Endothelial cell of umbilical vein (primary cell): ENCODE data around the gene GRB2.
"Not testable (repeated sequence)": the region's sequence is repeated elsewhere in the genome, so short reads cannot be mapped to it uniquely, and the experiment has no call there.

ENCODE experiments used
- EZH2 ChIP-seq: IDR thresholded peaks from 2 replicates; pipeline ENCODE4 v1.6.1; 2012; ENCODE audit warnings: borderline replicate concordance, low read depth, mild to moderate bottlenecking, moderate library complexity, low read length, inconsistent platforms; ENCODE audit not compliant: severe bottlenecking
- GATA2 ChIP-seq: IDR thresholded peaks from 2 replicates; pipeline ENCODE4 v1.7.0; 2011; ENCODE audit warnings: low read depth, mild to moderate bottlenecking, moderate library complexity, mixed read lengths, low read length; ENCODE audit not compliant: insufficient read length, insufficient read depth
- MAX ChIP-seq: IDR thresholded peaks from 2 replicates; pipeline ENCODE4 v1.6.1; 2011; ENCODE audit not compliant: insufficient read depth, insufficient read length
- MYC ChIP-seq: IDR thresholded peaks from one replicate; pipeline ENCODE4 v1.6.1; 2011; ENCODE audit warnings: mild to moderate bottlenecking, low read depth, low read length
- POLR2A ChIP-seq: IDR thresholded peaks from 2 replicates; pipeline ENCODE4 v1.6.1; 2012; ENCODE audit warnings: low read depth, mild to moderate bottlenecking, control low read depth, low read length
- POLR2AphosphoS5 ChIP-seq: IDR thresholded peaks from 2 replicates; pipeline ENCODE4 v1.6.1; 2012; ENCODE audit warnings: low read depth, mild to moderate bottlenecking, control low read depth, low read length, moderate library complexity; ENCODE audit not compliant: insufficient read depth
- TF ChIP-seq, protein P1 (sequence below), 2 donors: IDR thresholded peaks; 1 replicate in 1 of 2; 2 replicates in 1 of 2; pipeline ENCODE4 v1.5.1; 2011; ENCODE audit warnings: low read length in 2 of 2, mild to moderate bottlenecking in 2 of 2, moderate library complexity in 2 of 2, control low read depth in 1 of 2, inconsistent platforms in 1 of 2, low read depth in 1 of 2; ENCODE audit not compliant: insufficient read depth in 1 of 2; ENCODE audit errors: extremely low read depth in 1 of 2

GRCh38 chr17:75346368-75346767, 59.1 kb downstream of the GRB2 start:
- TF ChIP-seq, protein P1, sequence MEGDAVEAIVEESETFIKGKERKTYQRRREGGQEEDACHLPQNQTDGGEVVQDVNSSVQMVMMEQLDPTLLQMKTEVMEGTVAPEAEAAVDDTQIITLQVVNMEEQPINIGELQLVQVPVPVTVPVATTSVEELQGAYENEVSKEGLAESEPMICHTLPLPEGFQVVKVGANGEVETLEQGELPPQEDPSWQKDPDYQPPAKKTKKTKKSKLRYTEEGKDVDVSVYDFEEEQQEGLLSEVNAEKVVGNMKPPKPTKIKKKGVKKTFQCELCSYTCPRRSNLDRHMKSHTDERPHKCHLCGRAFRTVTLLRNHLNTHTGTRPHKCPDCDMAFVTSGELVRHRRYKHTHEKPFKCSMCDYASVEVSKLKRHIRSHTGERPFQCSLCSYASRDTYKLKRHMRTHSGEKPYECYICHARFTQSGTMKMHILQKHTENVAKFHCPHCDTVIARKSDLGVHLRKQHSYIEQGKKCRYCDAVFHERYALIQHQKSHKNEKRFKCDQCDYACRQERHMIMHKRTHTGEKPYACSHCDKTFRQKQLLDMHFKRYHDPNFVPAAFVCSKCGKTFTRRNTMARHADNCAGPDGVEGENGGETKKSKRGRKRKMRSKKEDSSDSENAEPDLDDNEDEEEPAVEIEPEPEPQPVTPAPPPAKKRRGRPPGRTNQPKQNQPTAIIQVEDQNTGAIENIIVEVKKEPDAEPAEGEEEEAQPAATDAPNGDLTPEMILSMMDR (IDR thresholded peaks at IDR 0.05; ENCODE audit: extremely low read depth in 1 of 2, insufficient read depth in 1 of 2, low read depth in 1 of 2, low read length in 2 of 2) = not testable (repeated sequence)
- TF ChIP-seq GATA2, POLR2AphosphoS5, EZH2, POLR2A, MAX, MYC: not testable (repeated sequence)
